IPS DF 19.7 (cell line): ENCODE measurements around the gene SYT1.

ENCODE experiments used
- DNase-seq: peaks from one replicate; pipeline ENCODE4 v3.0.0-alpha.2; 2013; ENCODE audit warnings: low read depth, low spot score

The SYT1 gene

DNA sequence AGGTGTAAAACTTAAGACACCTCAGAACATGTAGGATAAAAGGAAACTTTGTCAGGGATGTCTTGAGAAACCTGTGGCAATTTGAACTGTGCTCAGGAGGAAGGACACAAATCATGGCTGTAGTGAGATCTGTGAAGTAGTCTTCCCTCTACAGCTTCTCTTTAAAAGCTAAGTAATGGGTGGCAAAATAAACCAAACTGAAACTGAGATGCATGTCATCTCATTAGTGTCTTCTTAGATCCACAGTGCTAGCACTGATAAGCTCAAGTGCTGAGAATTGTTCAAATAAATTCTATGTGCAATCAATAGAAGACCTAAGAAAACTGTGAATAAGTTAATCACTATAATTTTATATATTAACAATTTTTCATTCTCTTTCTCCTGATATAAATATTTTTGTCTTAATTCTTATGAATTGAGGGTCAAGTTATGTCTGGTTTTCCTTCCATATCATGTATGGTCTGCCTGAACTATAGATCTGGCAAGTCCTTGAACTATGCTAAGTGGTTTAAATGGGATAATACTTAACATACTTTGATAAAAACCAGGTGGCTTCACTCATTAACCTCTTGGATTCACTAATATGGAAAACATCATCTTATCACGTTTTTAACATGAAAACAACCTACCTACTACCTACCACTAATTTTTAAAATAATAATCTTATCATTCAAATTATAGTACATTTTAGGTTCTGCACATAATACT, 27.2 kb downstream of the SYT1 start:
- DNase-seq, result no peak

GRCh38 chr12:78898416-78898815, 33.8 kb downstream of the SYT1 start:
- no peak for DNase-seq

DNA sequence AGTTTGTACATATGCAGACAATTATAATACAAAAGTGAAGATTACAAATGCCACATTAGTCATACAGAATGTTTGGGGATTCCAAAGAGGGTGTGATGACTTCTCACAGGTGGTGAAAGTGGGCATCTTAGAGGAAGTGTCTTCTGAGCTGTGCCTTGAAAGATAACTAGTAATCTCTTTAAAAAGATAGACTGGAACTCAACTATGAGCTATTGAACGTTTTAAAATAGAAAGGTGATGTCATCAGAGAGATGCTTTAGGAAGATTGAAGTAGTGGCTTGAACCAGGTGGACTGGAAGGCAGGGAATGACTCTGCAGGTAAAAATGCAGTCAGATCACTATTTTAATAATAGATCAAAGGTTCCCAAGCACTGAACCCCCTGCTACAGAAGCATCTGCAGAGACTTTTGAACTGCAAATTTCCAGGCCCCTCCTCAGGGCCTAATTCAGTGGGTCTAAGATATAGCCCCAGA, 50.3 kb downstream of the SYT1 start:
- DNase-seq, result peak; percentile 48

DNA sequence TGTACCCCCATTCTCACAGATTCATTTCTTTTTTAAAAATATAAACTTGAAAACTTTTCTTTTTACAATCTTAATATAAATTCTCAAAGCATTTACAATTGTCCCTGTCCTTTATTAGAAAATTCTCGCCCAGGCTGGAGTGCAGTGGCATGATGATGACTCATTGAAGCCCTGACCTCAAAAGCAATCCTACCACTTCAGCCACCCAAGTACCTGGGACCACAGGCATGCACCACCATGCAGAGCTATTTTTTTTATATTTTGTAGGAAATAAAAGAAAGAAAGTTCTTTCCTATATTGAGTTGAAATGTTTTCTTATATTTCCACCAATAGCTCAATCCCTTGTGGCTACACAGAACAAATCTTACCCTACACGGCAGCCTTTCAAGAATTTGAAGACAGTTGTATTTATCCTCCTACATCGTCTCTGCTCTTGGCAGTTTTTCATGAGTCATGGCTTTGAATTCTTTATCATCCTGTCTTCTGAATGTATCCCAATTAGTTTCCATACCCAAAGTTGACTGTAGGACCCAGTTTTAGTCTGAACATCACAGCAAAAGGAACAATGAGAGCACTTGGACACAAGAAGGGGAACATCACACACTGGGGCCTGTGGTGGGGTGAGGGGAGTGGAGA, 52.4 kb downstream of the SYT1 start:
- DNase-seq, result no peak

DNA sequence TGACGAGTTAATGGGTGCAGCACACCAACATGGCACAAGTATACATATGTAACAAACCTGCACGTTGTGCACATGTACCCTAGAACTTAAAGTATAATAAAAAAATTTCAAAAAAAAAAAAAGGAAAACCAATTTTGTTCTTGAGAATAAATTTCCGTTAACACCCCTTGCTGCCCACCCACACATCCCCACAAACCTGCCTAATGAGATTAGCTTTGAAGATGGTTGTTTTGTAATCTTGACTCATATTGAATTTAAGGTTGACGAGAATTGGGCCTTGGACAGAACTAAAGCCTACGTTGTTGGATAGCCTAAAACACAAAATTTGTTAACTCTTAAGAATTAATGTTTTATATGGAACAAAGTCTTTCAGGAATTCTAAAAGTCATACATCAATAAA, 52.9 kb downstream of the SYT1 start:
- DNase-seq, result no peak

GRCh38 chr12:78918268-78918667, 53.7 kb downstream of the SYT1 start:
- DNase-seq, result no peak

DNA sequence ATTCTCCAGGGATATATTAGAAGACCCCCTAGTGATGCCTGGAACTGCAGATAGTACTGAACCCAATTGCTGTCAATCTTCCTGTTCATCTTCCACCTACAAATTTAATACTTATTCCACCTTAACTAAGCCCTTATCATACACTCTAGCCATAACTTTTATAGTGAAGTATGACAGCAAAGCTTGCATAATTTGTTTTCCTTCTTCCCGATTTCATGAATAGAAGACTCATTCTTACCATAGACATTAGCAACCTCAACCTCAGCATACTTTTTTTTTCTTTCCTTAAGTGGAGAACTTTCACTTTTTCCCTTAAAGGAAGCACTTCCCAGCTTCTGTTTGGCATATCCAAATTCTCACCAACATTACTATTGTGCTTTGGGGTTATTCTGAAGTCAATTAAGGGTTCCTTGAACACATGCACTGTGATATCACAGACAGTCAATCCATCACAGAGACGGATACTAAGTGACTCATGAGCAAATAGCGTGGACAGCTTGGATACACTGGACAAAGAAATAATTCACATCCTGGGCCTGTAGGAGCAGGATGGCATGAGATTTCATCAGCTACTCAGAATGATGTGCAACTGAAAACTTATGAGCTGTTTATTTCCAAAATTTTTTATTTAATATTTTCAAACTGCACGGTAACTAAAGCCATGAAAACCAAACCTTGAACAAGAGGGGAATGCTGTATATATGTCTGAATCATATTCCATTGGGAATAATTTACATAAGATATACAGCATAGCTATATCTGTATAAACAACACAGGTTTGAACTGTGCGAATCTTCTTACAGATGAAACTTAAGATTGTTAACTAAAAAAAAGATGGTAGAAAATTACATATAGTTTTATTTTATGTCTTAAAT, 63.9 kb downstream of the SYT1 start:
- DNase-seq, result no peak

DNA sequence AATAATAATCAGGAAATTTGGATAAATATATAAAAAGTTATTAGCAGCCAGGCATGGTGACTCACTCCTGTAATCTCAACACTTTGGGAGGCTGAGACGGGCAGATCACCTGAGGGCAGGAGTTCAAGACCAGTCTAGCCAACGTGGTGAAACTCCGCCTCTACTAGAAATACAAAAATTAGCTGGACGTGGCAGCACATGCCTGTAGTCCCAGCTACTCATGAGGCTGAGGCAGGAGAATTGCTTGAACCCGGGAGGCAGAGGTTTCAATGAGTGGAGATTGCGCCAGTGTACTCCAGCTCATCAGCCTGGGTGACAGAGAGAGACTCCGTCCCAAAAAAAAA, 64.5 kb downstream of the SYT1 start:
- DNase-seq, result no peak

DNA sequence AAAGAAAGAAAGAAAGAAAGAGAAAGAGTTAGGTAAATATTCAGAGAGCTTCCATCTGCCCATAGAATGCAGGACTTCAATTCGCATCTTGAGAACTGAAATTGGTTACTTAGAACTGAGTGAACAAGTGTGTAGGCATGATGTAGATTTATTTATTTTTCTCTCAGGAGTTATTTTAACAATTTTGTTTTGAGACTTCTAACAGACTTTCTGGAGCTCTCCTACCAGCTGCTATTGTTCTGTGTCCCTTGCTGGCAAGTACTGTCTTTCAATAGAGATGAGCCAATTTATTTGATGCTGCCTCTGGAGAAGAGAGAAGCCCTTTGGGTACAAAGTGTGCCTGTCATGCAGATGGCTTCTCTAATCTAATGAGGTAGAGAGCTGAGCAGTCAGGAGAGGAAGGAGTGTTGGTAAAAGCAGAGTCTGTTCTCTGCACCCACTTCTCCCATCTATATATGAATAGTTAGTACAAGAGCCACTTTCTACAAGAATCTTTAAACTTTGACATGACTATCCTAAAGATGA, 67.0 kb downstream of the SYT1 start:
- no peak for DNase-seq

GRCh38 chr12:78933014-78933413, 68.4 kb downstream of the SYT1 start:
- DNase-seq, result no peak

GRCh38 chr12:78938341-78939084, 73.9 kb downstream of the SYT1 start:
- DNase-seq, result no peak

DNA sequence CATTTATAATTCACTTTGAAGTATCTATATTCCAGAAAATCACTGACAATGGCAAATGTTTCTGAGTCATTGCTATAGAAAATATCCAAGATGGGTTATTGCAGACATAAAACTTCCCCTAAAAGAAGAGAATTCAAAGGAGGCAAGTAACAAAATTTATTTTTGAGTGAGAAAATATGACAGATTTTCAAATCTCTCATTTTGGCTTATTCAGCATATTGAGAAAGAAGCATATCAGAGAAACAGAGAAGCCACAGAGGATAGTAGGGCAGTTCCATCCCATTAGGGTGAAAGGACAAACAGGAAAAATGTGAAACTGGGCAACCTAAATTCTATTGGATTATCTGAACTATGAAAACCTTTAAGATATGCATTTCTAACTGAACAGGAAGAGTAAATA, 85.0 kb downstream of the SYT1 start:
- no peak for DNase-seq

DNA sequence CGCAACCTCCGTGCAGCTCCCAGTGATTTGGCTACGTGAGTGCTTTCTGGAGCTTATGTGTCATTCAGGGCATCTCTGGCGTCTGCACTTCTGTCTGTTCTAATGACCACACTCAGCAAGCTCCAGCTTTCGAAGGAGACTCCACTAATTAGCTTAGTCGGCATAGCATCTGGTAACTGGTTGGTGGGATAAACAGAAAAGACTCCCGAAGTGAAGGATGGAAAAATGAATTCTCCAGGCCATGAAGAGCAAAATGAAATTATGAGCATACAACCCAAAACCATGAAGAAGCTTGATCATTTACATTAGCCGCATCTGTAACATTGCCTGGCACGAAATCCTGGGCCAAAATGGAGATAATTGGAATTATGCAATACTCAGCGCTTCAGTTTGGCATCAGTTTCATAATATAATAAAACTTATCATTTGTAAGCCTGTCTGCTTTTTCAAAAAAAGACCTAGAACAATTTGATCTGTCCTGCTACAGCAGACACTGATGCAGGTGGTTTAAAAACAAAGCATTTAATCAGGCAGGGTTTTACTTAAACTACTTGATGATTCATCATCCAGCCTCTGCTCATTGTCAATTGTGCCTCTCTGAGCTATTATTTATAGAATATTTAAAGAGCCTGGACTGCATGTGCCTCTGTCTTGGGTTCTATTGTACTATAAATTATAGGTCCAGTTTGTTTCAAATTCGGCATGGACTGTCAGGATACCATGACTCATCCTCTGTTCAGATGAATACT, 87.4 kb downstream of the SYT1 start:
- DNase-seq, result no peak

- DNase-seq, result no peak
Observed at GRCh38 chr12:78952552-78952929, 88.0 kb downstream of the SYT1 start.

GRCh38 chr12:78958941-78959340, 94.4 kb downstream of the SYT1 start:
- no peak for DNase-seq

DNA sequence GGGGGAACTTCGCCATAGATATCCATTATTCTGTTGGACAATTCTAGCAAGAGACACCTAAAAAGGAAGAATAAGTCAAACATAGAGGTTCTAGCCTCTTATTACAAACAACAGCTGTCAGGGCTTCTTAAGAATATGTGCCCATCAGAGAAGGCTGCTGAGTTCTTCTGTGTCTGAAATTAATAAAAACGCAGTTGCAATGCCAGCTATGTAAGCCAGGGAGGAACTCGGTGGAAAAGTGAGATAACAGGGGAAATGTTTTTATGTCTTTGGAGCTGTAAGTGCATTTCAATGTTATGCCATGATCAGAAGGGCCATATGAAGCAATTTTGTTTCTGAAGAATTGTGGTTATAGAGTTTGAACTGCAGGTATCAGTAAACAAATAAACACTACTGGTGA, 95.0 kb downstream of the SYT1 start:
- DNase-seq, result no peak

DNA sequence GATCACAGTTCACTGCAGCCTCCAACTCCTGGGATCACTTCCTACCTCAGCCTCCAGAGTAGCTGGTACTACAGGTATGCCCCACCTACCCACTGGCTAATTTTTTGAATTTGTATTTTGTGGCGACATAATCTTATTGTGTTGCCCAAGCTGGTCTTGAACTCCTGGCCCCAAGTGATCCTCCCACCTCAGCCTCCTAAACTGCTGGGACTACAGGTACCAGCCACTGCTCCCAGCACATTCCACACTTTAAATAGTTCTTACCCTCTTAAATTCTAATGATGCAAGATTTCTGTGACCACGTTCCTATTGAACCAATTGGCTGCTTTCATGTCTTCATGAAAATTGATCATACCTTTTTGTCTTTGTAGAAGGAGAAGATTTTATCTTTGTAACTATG, 96.6 kb downstream of the SYT1 start:
- DNase-seq, result no peak

DNA sequence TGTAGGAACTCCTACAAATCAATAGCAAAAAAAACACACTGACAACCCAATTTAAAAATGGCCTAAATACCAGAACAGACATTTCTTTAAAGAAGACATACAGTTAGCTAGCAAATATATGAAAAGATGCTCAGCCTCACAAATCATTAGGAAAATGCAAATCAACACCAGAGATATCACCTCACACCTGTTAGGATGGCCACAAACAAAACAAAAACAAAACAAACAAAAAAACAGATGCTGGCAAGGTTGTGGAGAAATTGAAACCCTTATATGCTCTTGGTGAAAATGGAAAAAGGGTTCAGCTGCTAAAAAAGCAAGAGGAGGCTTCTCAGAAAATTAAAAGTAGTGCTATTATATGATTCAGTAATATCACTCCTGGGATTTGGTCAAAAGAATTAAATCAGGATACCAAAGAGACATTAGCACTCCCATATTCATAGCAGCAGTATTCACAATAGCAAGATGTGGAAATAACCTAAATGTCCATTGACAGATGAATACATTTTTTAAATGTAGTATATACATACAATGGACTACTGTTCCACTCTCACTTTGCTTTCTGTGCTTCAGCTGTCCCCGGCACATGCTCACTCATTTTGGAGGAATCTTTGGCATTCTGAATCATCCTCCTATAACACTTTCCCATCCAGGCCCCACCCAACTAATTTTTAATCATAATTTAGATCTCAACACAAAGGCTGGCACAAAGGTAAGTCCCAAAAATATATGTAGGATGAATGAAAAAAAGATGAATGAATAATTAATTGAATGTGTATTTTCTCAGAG, 99.1 kb downstream of the SYT1 start:
- DNase-seq, result no peak

GRCh38 chr12:78964521-78964920, 99.9 kb downstream of the SYT1 start:
- DNase-seq, result no peak

- no peak for DNase-seq
Observed at GRCh38 chr12:78966062-78966461, 101.5 kb downstream of the SYT1 start.
